ENCODE measurements around the gene ZMIZ1. TPM values are rescaled to one million over a fixed set of nuclear protein-coding genes. Genes with fewer than 3 reads are reported as not detected.

The ZMIZ1 gene
- polyA plus RNA-seq, 2 of the 4 experiments (the other 2 are of a cell fraction), result 8.1 to 30.3 TPM

DNA sequence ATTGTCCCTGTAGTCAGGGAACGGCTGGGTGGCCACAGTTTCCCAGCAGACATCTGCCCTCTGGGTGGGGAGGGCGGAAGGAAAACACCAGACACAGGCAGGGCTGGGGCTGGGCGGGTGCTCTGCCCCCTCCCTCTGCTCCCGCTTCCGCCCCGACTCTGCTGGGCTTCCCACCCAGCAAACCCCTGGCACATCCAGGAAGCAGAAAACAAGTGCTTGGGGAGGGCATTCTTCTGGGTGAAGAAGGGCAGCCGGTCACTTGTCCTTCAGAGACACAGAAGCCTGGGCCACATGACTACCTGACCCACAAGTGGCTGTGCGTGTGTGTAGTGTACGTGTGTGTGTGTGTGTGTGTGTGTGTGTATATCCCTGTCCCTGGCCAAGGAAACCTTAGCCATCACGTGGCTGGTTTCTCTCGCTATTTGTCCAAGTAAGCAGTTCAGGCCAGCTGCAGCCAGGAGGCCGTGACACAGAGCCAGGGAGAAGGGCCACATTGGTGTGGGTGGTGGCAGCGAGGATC is 77.9 kb downstream of the ZMIZ1 start:
- Histone ChIP-seq H3K4me2 (no peak overlapping the region; the same call in 2 of the 3 replicates), H3K9me3 (no peaks in the 10 kb centered on the region), H3K4me1 (peaks cover 96% of the 10 kb centered on the region), H3K27ac (peak overlapping the region; percentile 98 to 99; a peak in 5 of 6 replicates), H3K4me3 (no peak overlapping the region)
- FAIRE-seq, result no peak
- TF ChIP-seq REST (IDR thresholded peaks at IDR 0.05), result no peak
- TF ChIP-seq HDAC2 (IDR thresholded peaks at IDR 0.05), result no peak
- TF ChIP-seq ESRRA (IDR thresholded peaks at IDR 0.05; ENCODE audit: borderline replicate concordance, low read length), result no peak
- no peak for TF ChIP-seq SREBF2 (IDR thresholded peaks at IDR 0.05)
- no peak for TF ChIP-seq FOSB (CRISPR knock-in tag; IDR thresholded peaks at IDR 0.05)
- TF ChIP-seq CTCF (IDR thresholded peaks at IDR 0.05), result no peak
- no peak for TF ChIP-seq KDM1A (IDR thresholded peaks at IDR 0.05; ENCODE audit: low read depth)
- TF ChIP-seq, protein P1, sequence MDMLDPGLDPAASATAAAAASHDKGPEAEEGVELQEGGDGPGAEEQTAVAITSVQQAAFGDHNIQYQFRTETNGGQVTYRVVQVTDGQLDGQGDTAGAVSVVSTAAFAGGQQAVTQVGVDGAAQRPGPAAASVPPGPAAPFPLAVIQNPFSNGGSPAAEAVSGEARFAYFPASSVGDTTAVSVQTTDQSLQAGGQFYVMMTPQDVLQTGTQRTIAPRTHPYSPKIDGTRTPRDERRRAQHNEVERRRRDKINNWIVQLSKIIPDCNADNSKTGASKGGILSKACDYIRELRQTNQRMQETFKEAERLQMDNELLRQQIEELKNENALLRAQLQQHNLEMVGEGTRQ (IDR thresholded peaks at IDR 0.05), result no peak
- TF ChIP-seq ZSCAN20 (CRISPR knock-in tag; IDR thresholded peaks at IDR 0.05), result no peak
- no peak for TF ChIP-seq NPAS2 (CRISPR knock-in tag; IDR thresholded peaks at IDR 0.05; ENCODE audit: borderline replicate concordance)
- TF ChIP-seq, protein P2, sequence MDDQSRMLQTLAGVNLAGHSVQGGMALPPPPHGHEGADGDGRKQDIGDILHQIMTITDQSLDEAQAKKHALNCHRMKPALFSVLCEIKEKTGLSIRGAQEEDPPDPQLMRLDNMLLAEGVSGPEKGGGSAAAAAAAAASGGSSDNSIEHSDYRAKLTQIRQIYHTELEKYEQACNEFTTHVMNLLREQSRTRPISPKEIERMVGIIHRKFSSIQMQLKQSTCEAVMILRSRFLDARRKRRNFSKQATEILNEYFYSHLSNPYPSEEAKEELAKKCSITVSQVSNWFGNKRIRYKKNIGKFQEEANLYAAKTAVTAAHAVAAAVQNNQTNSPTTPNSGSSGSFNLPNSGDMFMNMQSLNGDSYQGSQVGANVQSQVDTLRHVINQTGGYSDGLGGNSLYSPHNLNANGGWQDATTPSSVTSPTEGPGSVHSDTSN (IDR thresholded peaks at IDR 0.05), result no peak
- no peak for TF ChIP-seq HEYL (CRISPR knock-in tag; IDR thresholded peaks at IDR 0.05)
- TF ChIP-seq RARB (CRISPR knock-in tag; IDR thresholded peaks at IDR 0.05), result no peak
- no peak for TF ChIP-seq MYC (IDR thresholded peaks at IDR 0.05; ENCODE audit: borderline replicate concordance, low read length)
- TF ChIP-seq CHD2 (IDR thresholded peaks at IDR 0.05; ENCODE audit: low read length, partially characterized antibody), result no peak
- TF ChIP-seq ZC3H11A (IDR thresholded peaks at IDR 0.05), result no peak
- TF ChIP-seq KDM5A (IDR thresholded peaks at IDR 0.05), result no peak
- DNase-seq (ENCODE audit: low read depth in 1 of 2, low spot score in 1 of 2), result no peak
- WGBS (ENCODE audit: missing lambda C conversion rate), result 81% methylated on average over 5 of the region's 13 CpGs
- no peak for ATAC-seq
- POLR2A ChIA-PET, result no interaction called here
- CTCF ChIA-PET, result interaction anchor here (0.8 to 7.7 kb wide), 6 partner anchors 10 to 172 kb away, joined by 3 to 92 read pairs (median 4); no protein-coding TSS in a partner anchor

- POLR2A ChIA-PET, result no interaction called here
These were observed 78.5 kb downstream of the ZMIZ1 start for GRCh38 chr10:79147306-79147705.

More at GRCh38 chr10:79147306-79147705, 78.5 kb downstream of the ZMIZ1 start:
- 95% methylated on average over 5 of the region's 5 CpGs for WGBS (ENCODE audit: missing lambda C conversion rate)
- ATAC-seq, result no peak
- no peak for TF ChIP-seq HOXB13 (CRISPR knock-in tag; IDR thresholded peaks at IDR 0.05; ENCODE audit: low read depth)
- CTCF ChIA-PET, result interaction anchor here (0.8 to 7.7 kb wide), 6 partner anchors 11 to 81 kb away, joined by 3 to 92 read pairs (median 4); no protein-coding TSS in a partner anchor
- no peak for DNase-seq (ENCODE audit: low read depth in 1 of 2, low spot score in 1 of 2)
- no peak for FAIRE-seq
- Histone ChIP-seq H3K4me1 (peaks cover 99% of the 10 kb centered on the region), H3K4me3 (no peak overlapping the region), H3K9me3 (no peaks in the 10 kb centered on the region), H3K27ac (peak overlapping the region; percentile 98 to 99), H3K4me2 (no peak overlapping the region)
